ENCODE results near the gene CTNNAL1.

GRCh38 chr9:108933231-108933717, 80.0 kb downstream of the CTNNAL1 start:
- no peak for TF ChIP-seq POLR2A (IDR thresholded peaks at IDR 0.05; ENCODE audit: low read depth, low read length)
- no peak for TF ChIP-seq POLR2AphosphoS5 (IDR thresholded peaks at IDR 0.05; ENCODE audit: low read depth, low read length)
- no peak for TF ChIP-seq TAF1 (IDR thresholded peaks at IDR 0.05; ENCODE audit: low read depth, low read length)
